Measurements from ENCODE around the gene KRTAP3-1.

GRCh38 chr17:41013606-41014005, 4.7 kb upstream of the KRTAP3-1 start:
- TF ChIP-seq POLR2A (conservative IDR thresholded peaks at IDR 0.05) (no peak), RAD51 (IDR thresholded peaks at IDR 0.05; ENCODE audit: borderline replicate concordance, low read depth) (no peak), MYC (IDR thresholded peaks at IDR 0.05; ENCODE audit: low read depth, low read length) (no peak), MYC (CRISPR knock-in tag; IDR thresholded peaks at IDR 0.05; ENCODE audit: borderline replicate concordance, low read depth) (no peak)
